ENCODE measurements around the gene GDPD2.

DNA sequence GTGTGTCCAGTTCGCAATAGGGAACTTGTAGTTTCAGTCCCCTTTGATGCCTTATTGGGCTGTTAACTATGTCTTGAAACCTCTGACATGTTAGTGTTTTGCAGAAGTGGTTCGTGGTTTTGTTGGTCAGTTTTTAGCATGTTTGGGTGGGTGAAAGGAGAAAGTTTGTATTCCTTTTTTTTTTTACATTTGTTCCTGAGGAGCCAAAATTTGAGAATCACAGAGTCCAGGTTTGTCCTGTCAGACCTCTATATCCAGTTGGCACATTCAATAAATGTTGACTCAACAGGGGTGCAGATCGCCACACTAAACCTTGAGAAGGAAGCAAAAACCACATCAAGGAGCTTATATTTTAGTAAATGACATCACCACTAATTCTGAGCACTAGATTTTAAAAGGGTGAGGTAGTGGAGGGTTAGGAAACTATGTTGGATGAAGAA lies 47.8 kb downstream of the GDPD2 start:
- TF ChIP-seq, protein P1, sequence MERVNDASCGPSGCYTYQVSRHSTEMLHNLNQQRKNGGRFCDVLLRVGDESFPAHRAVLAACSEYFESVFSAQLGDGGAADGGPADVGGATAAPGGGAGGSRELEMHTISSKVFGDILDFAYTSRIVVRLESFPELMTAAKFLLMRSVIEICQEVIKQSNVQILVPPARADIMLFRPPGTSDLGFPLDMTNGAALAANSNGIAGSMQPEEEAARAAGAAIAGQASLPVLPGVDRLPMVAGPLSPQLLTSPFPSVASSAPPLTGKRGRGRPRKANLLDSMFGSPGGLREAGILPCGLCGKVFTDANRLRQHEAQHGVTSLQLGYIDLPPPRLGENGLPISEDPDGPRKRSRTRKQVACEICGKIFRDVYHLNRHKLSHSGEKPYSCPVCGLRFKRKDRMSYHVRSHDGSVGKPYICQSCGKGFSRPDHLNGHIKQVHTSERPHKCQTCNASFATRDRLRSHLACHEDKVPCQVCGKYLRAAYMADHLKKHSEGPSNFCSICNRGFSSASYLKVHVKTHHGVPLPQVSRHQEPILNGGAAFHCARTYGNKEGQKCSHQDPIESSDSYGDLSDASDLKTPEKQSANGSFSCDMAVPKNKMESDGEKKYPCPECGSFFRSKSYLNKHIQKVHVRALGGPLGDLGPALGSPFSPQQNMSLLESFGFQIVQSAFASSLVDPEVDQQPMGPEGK (tag by site-specific recombination; IDR thresholded peaks at IDR 0.05): no peak
- TF ChIP-seq ZNF274 (IDR thresholded peaks at IDR 0.05; ENCODE audit: low read length) (no peak), ZNF274 (tag by site-specific recombination; IDR thresholded peaks at IDR 0.05; ENCODE audit: borderline replicate concordance) (no peak), CTCF (tag by site-specific recombination; IDR thresholded peaks at IDR 0.05) (no peak), ZSCAN18 (tag by site-specific recombination; IDR thresholded peaks at IDR 0.05) (no peak), ZNF529 (tag by site-specific recombination; IDR thresholded peaks at IDR 0.05; ENCODE audit: insufficient replicate concordance) (no peak), ZNF785 (tag by site-specific recombination; IDR thresholded peaks at IDR 0.05) (no peak), YY1 (tag by site-specific recombination; IDR thresholded peaks at IDR 0.05) (no peak), ZBTB1 (tag by site-specific recombination; IDR thresholded peaks at IDR 0.05) (no peak), ZBTB7A (tag by site-specific recombination; IDR thresholded peaks at IDR 0.05; ENCODE audit: low read depth) (no peak), ZNF146 (tag by site-specific recombination; IDR thresholded peaks at IDR 0.05) (no peak)
- TF ChIP-seq, protein P2, sequence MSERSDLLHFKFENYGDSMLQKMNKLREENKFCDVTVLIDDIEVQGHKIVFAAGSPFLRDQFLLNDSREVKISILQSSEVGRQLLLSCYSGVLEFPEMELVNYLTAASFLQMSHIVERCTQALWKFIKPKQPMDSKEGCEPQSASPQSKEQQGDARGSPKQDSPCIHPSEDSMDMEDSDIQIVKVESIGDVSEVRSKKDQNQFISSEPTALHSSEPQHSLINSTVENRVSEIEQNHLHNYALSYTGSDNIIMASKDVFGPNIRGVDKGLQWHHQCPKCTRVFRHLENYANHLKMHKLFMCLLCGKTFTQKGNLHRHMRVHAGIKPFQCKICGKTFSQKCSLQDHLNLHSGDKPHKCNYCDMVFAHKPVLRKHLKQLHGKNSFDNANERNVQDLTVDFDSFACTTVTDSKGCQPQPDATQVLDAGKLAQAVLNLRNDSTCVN (tag by site-specific recombination; optimal IDR thresholded peaks at IDR 0.05): no peak
- TF ChIP-seq, protein P3, sequence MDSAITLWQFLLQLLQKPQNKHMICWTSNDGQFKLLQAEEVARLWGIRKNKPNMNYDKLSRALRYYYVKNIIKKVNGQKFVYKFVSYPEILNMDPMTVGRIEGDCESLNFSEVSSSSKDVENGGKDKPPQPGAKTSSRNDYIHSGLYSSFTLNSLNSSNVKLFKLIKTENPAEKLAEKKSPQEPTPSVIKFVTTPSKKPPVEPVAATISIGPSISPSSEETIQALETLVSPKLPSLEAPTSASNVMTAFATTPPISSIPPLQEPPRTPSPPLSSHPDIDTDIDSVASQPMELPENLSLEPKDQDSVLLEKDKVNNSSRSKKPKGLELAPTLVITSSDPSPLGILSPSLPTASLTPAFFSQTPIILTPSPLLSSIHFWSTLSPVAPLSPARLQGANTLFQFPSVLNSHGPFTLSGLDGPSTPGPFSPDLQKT (IDR thresholded peaks at IDR 0.05; ENCODE audit: borderline replicate concordance, low read depth, low read length): no peak
